ENCODE results near the gene RAPGEF4.

RAPGEF4 gene

GRCh38 chr2:172993931-172994717 lies 258.5 kb downstream of the RAPGEF4 start:
- in situ Hi-C loops (cut with MboI; ENCODE audit: low sequenced_read_pairs): no loop called here

- in situ Hi-C loops (cut with MboI; ENCODE audit: low sequenced_read_pairs): no loop called here
Observed at GRCh38 chr2:172994864-172995263, 259.2 kb downstream of the RAPGEF4 start.

GRCh38 chr2:172995323-172996244 lies 259.9 kb downstream of the RAPGEF4 start:
- in situ Hi-C loops (cut with MboI; ENCODE audit: low sequenced_read_pairs): no loop called here

- in situ Hi-C loops (cut with MboI; ENCODE audit: low sequenced_read_pairs): no loop called here
Observed at GRCh38 chr2:172996387-172996961, 260.8 kb downstream of the RAPGEF4 start.

GRCh38 chr2:172997031-172997430 lies 261.4 kb downstream of the RAPGEF4 start:
- in situ Hi-C loops (cut with MboI; ENCODE audit: low sequenced_read_pairs): no loop called here

- in situ Hi-C loops (cut with MboI; ENCODE audit: low sequenced_read_pairs): no loop called here
Observed at GRCh38 chr2:172998547-172999272, 263.1 kb downstream of the RAPGEF4 start.

GRCh38 chr2:172999641-173000386 lies 264.2 kb downstream of the RAPGEF4 start:
- in situ Hi-C loops (cut with MboI; ENCODE audit: low sequenced_read_pairs): no loop called here

- in situ Hi-C loops (cut with MboI; ENCODE audit: low sequenced_read_pairs): no loop called here
Observed at GRCh38 chr2:173001664-173002604, 266.3 kb downstream of the RAPGEF4 start.

- in situ Hi-C loops (cut with MboI; ENCODE audit: low sequenced_read_pairs): no loop called here
Observed at GRCh38 chr2:173002751-173003541, 267.3 kb downstream of the RAPGEF4 start.

- in situ Hi-C loops (cut with MboI; ENCODE audit: low sequenced_read_pairs): no loop called here
Observed at GRCh38 chr2:173008786-173009185, 273.1 kb downstream of the RAPGEF4 start.

- in situ Hi-C loops (cut with MboI; ENCODE audit: low sequenced_read_pairs): no loop called here
Observed at GRCh38 chr2:173010233-173010632, 274.6 kb downstream of the RAPGEF4 start.

GRCh38 chr2:173016451-173016850 lies 280.8 kb downstream of the RAPGEF4 start:
- in situ Hi-C loops (cut with MboI; ENCODE audit: low sequenced_read_pairs): no loop called here

GRCh38 chr2:173017646-173018420 lies 282.2 kb downstream of the RAPGEF4 start:
- in situ Hi-C loops (cut with MboI; ENCODE audit: low sequenced_read_pairs): no loop called here

- in situ Hi-C loops (cut with MboI; ENCODE audit: low sequenced_read_pairs): no loop called here
Observed at GRCh38 chr2:173019755-173020154, 284.1 kb downstream of the RAPGEF4 start.

- in situ Hi-C loops (cut with MboI; ENCODE audit: low sequenced_read_pairs): no loop called here
Observed at GRCh38 chr2:173021939-173022371, 286.3 kb downstream of the RAPGEF4 start.

GRCh38 chr2:173023718-173024117 lies 288.1 kb downstream of the RAPGEF4 start:
- in situ Hi-C loops (cut with MboI; ENCODE audit: low sequenced_read_pairs): no loop called here

GRCh38 chr2:173026479-173026878 lies 290.8 kb downstream of the RAPGEF4 start:
- in situ Hi-C loops (cut with MboI; ENCODE audit: low sequenced_read_pairs): loop anchor here (5.0 kb wide), 1 partner anchor 186 kb away; no protein-coding TSS in a partner anchor

All from HL-60/S4 treated with phorbol 12-myristate 13-acetate at 8.2 ng/mL for 4 days and 3 days (cell line).